ENCODE measurements around the gene MIS18A.

The MIS18A gene

DNA sequence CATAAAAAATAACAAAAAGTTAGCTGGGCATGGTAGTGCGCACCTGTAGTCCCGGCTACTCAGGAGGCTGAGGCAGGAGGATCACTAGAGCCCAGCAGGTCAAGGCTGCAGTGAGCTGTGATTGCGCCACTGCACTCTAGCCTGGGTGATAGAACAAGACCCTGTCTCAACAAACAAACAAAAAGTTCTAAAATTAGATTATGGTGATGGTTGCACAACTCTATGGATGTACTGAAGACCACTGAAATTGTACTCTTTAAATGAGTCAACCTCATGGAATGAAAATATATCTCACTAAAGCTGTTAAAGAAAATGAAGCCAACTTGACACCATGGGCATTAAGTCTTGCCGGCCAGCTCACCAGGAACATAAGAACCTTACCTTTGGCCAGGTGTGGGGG lies 28.9 kb upstream of the MIS18A start:
- POLR2A ChIA-PET = no interaction called here
- CTCF ChIA-PET = no interaction called here

DNA sequence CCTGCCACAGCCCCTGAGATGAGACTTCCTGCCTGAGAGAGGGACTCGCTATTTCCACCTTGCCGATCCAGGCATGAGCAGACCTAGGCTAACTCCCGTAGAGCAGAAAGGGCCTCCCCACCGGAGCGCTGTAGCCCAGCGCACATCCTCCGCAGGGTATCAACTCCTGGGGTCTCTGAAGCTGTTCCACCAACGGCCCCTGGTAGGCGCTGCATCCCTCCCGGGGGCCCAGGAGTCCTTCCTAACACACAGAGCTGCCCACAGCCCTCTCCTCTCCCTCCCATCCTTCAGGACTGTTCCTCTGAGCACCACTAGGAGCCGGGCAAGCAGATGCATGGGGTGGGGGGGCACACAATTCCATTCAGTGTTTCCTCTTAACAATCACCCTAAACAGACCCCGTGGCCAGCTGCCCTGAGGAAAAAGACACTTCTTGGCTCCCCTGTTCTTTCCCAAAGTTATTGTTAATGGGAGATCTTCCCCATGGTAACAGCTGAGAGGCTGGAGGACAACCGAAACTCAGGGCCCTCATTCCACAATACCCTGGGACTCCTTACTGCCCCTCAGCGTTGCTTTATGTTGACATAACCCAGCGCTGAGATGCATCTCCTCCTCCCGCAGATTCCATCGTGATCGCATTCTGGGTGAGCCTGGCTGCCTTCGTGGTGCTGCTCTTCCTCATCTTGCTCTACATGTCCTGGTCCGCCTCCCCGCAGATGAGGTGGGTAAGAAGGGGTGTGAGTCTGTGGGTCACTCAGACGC lies 27.4 kb upstream of the MIS18A start:
- CTCF ChIA-PET = no interaction called here
- TF ChIP-seq, protein P1, sequence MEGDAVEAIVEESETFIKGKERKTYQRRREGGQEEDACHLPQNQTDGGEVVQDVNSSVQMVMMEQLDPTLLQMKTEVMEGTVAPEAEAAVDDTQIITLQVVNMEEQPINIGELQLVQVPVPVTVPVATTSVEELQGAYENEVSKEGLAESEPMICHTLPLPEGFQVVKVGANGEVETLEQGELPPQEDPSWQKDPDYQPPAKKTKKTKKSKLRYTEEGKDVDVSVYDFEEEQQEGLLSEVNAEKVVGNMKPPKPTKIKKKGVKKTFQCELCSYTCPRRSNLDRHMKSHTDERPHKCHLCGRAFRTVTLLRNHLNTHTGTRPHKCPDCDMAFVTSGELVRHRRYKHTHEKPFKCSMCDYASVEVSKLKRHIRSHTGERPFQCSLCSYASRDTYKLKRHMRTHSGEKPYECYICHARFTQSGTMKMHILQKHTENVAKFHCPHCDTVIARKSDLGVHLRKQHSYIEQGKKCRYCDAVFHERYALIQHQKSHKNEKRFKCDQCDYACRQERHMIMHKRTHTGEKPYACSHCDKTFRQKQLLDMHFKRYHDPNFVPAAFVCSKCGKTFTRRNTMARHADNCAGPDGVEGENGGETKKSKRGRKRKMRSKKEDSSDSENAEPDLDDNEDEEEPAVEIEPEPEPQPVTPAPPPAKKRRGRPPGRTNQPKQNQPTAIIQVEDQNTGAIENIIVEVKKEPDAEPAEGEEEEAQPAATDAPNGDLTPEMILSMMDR (IDR thresholded peaks at IDR 0.05; ENCODE audit: control extremely low read depth, extremely low read depth, low read depth, missing control alignments) = no peak
- POLR2A ChIA-PET = no interaction called here
- DNase-seq (ENCODE audit: extremely low spot score) = no peak

More for the DNA sequence above, 28.9 kb upstream of the MIS18A start:
- DNase-seq (ENCODE audit: extremely low spot score) = no peak
- TF ChIP-seq, protein P1 (IDR thresholded peaks at IDR 0.05; ENCODE audit: control extremely low read depth, extremely low read depth, low read depth, missing control alignments) = no peak

DNA sequence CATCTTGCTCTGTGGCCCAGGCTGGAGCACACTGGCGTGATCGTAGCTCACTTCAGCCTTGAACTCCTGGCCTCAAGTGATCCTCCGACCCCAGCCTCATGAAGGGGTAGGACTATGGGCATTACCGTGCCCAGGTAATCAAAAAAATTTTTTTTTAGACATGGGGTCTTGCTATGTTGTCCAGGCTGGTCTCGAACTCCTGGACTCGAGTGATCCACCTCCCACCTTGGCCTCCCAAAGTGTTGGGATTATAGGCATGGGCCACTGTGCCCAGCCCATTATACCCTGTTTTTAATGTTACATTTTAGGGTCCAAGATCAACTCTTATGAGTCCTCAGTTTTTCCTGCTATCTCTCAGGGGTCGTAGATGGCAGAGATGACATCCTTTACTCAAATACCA lies 26.1 kb upstream of the MIS18A start:
- ChIA-PET CTCF (no interaction called here), POLR2A (no interaction called here)
- TF ChIP-seq, protein P1 (IDR thresholded peaks at IDR 0.05; ENCODE audit: control extremely low read depth, extremely low read depth, low read depth, missing control alignments) = no peak
- no peak for DNase-seq (ENCODE audit: extremely low spot score)

DNA sequence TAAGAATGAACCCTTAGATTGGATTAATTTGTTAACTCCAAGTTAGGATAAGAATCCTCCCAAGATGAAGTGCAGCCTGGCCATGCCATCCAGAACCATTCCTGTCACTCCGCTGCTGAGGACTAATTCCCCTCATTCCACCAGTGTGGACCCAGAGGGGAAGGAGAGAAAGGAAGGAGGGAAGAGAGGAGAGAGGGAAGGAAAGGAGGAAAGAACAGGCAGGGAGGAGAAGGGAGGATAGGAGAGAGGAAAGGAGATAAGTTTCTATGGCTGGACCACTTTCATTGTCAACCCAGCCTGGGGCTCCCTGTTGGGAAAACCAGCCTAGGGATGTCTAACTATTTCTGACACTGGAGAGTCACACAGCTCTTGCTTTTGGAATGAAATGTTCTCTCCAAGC lies 24.5 kb upstream of the MIS18A start:
- CTCF ChIA-PET = no interaction called here
- DNase-seq (ENCODE audit: extremely low spot score) = no peak
- TF ChIP-seq, protein P1 (IDR thresholded peaks at IDR 0.05; ENCODE audit: control extremely low read depth, extremely low read depth, low read depth, missing control alignments) = no peak
- POLR2A ChIA-PET = no interaction called here

DNA sequence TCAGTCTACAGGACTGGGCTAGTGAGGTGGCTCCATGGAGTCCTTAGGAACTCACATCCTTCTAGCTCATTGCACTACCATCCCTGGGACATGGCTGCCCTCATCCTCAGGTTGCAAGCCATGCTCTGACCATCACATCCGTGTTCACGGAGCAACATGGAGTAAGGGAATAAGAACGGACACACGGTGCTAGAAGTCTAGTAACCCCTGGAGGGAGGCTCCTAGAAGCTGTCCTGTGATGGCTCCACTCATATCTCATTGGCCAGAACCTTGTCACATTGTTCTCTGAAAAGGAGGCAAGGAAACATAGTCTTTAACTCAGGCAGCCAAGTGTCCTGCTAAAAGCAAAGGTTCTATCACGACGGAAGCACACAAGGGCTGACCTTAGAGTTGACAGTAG lies 23.7 kb upstream of the MIS18A start:
- CTCF ChIA-PET = no interaction called here

DNA sequence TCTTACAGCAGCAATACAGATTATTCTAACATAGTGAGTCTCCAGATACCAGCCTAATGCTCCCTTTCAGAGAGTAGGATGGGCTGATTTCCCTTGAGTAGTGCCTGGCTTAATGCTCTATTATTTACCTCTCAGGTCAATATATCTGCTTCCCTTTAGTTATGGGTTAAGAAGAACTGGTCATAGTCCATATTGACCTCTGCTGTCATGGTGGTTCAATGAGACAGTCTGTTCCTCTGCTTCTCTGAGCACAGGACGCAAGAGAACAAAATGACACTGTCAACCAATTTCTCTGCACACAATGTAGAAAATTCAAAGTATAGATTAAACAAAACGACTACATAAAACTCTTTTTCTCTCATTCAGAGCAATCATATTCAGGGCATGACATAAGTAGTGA lies 22.7 kb upstream of the MIS18A start:
- CTCF ChIA-PET = no interaction called here

More for the DNA sequence above, 23.7 kb upstream of the MIS18A start:
- TF ChIP-seq, protein P1 (IDR thresholded peaks at IDR 0.05; ENCODE audit: control extremely low read depth, extremely low read depth, low read depth, missing control alignments) = no peak
- POLR2A ChIA-PET = no interaction called here
- no peak for DNase-seq (ENCODE audit: extremely low spot score)

More for the DNA sequence above, 22.7 kb upstream of the MIS18A start:
- no peak for DNase-seq (ENCODE audit: extremely low spot score)
- POLR2A ChIA-PET = no interaction called here
- TF ChIP-seq, protein P1 (IDR thresholded peaks at IDR 0.05; ENCODE audit: control extremely low read depth, extremely low read depth, low read depth, missing control alignments) = no peak
